Measurements from ENCODE around the gene ARHGEF11. TPM values are rescaled to one million over a fixed set of nuclear protein-coding genes. Genes with fewer than 3 reads are reported as not detected.

Gene ARHGEF11
- total and polyA plus RNA-seq, 7 experiments from 2014 or later = 25.8 to 54.9 (median 32.1) TPM

GRCh38 chr1:157085421-157085820 is 39.9 kb upstream of the ARHGEF11 start:
- H3K9me3 ChIP-seq (ENCODE audit: control insufficient read depth in 2 of 3, low read length in 3 of 3) = no peaks in the 10 kb centered on the region
- H3K4me1 ChIP-seq (ENCODE audit: control insufficient read depth in 2 of 2, insufficient read depth in 2 of 2, low read length in 2 of 2) = peaks cover 0 to 3% of the 10 kb centered on the region in 2 donors
- no peak overlapping the region for H3K4me3 Mint-ChIP-seq
- H3K36me3 ChIP-seq (ENCODE audit: control insufficient read depth in 2 of 3, insufficient read depth in 3 of 3, low read length in 3 of 3) = no peaks in the 10 kb centered on the region
- H3K4me1 Mint-ChIP-seq = peaks cover 0 to 5% (median 0%) of the 10 kb centered on the region in 7 donors
- H3K27me3 ChIP-seq (ENCODE audit: control insufficient read depth in 2 of 2, insufficient read depth in 2 of 2, low read length in 2 of 2) = no peaks in the 10 kb centered on the region
- no peaks in the 10 kb centered on the region for H3K36me3 Mint-ChIP-seq
- no peak overlapping the region for H3K27ac Mint-ChIP-seq
- DNase-seq = no peak
- no peaks in the 10 kb centered on the region for H3K9me3 Mint-ChIP-seq
- H3K27ac ChIP-seq (ENCODE audit: low read depth, low read length) = no peak overlapping the region
- ChIA-PET CTCF (interaction anchor here (11.3 kb wide), 1 partner anchor 69 kb away, joined by 292 read pairs; no protein-coding TSS in a partner anchor), POLR2A (no interaction called here)
- H3K27me3 Mint-ChIP-seq = peaks cover 0 to 26% (median 4%) of the 10 kb centered on the region in 5 donors
- ATAC-seq = peak; percentile 53
- intact Hi-C loops (cut with micrococcal nuclease) = no loop called here
- no peak overlapping the region for H3K4me3 ChIP-seq (ENCODE audit: low read length)

DNA sequence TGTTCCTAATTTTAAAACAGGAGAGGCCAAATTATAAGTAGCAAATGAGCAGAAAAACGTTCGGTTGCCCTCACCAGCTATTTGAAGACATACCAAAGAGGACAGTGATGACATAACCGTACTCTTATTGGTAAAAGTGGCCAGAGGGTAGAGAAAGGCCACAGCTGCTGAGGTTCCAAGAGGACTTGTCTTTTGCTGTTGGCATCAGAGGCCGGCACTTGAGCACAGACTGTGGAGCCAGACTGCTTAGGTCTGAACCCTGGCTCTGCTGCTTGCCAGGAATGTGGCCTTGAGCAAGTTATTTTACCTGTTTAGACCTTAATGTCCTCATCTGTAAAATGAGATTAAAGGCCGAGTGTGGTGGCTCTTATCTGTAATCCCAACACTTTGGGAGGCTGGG is 39.2 kb upstream of the ARHGEF11 start:
- Histone ChIP-seq H3K27ac (ENCODE audit: low read depth, low read length) (no peak overlapping the region), H3K27me3 (ENCODE audit: control insufficient read depth in 2 of 2, insufficient read depth in 2 of 2, low read length in 2 of 2) (no peaks in the 10 kb centered on the region), H3K9me3 (ENCODE audit: control insufficient read depth in 2 of 3, low read length in 3 of 3) (no peaks in the 10 kb centered on the region), H3K4me3 (ENCODE audit: low read length) (no peak overlapping the region), H3K36me3 (ENCODE audit: control insufficient read depth in 2 of 3, insufficient read depth in 3 of 3, low read length in 3 of 3) (no peaks in the 10 kb centered on the region), H3K4me1 (ENCODE audit: control insufficient read depth in 2 of 2, insufficient read depth in 2 of 2, low read length in 2 of 2) (no peaks in the 10 kb centered on the region)
- intact Hi-C loops (cut with micrococcal nuclease) = no loop called here
- Mint-ChIP-seq H3K4me3 (no peak overlapping the region), H3K27ac (no peak overlapping the region), H3K4me1 (no peaks in the 10 kb centered on the region), H3K27me3 (peaks cover 0 to 23% (median 0%) of the 10 kb centered on the region in 5 donors), H3K36me3 (no peaks in the 10 kb centered on the region), H3K9me3 (no peaks in the 10 kb centered on the region)
- CTCF ChIA-PET = interaction anchor here (11.3 kb wide), 1 partner anchor 69 kb away, joined by 292 read pairs; no protein-coding TSS in a partner anchor
- ATAC-seq (no peak), DNase-seq (no peak)
- POLR2A ChIA-PET = no interaction called here

DNA sequence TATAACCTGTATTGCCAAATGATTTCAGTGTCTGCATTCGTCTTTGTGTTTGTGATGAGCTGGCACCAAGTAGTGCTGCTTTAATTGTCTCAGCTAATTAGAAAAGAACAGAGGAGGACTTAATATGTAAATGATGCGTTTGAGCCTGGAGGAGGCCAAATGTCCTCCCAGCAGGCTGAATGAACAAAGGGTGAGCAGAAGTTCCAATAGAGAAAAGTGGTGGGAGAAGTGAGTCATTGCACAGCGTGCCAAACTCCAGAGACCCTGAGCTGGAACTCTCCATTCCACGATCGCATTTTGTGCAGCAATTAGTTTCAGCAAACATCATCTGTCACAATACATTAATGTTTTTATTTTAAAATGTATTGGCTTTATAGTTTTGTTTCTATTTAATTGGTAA is 36.2 kb upstream of the ARHGEF11 start:
- Histone ChIP-seq H3K36me3 (ENCODE audit: control insufficient read depth in 2 of 3, insufficient read depth in 3 of 3, low read length in 3 of 3) (no peaks in the 10 kb centered on the region), H3K4me3 (ENCODE audit: low read length) (no peak overlapping the region), H3K27me3 (ENCODE audit: control insufficient read depth in 2 of 2, insufficient read depth in 2 of 2, low read length in 2 of 2) (no peaks in the 10 kb centered on the region), H3K9me3 (ENCODE audit: control insufficient read depth in 2 of 3, low read length in 3 of 3) (no peaks in the 10 kb centered on the region), H3K27ac (ENCODE audit: low read depth, low read length) (no peak overlapping the region), H3K4me1 (ENCODE audit: control insufficient read depth in 2 of 2, insufficient read depth in 2 of 2, low read length in 2 of 2) (no peaks in the 10 kb centered on the region)
- ChIA-PET POLR2A (no interaction called here), CTCF (interaction anchor here (1.3 to 2.8 kb wide), 3 partner anchors 9 to 76 kb away, joined by 4 to 10 read pairs (median 5); no protein-coding TSS in a partner anchor)
- DNase-seq (no peak), ATAC-seq (no peak)
- Mint-ChIP-seq H3K27me3 (peaks cover 9 to 38% (median 10%) of the 10 kb centered on the region in 5 donors), H3K4me1 (no peaks in the 10 kb centered on the region), H3K36me3 (no peaks in the 10 kb centered on the region), H3K9me3 (peaks cover 0 to 2% (median 0%) of the 10 kb centered on the region in 11 donors), H3K27ac (no peak overlapping the region), H3K4me3 (no peak overlapping the region)
- intact Hi-C loops (cut with micrococcal nuclease) = no loop called here

- Histone ChIP-seq H3K9me3 (ENCODE audit: control insufficient read depth in 2 of 3, low read length in 3 of 3) (no peaks in the 10 kb centered on the region), H3K27me3 (ENCODE audit: control insufficient read depth in 2 of 2, insufficient read depth in 2 of 2, low read length in 2 of 2) (peaks cover 0 to 3% of the 10 kb centered on the region in 2 donors), H3K36me3 (ENCODE audit: control insufficient read depth in 2 of 3, insufficient read depth in 3 of 3, low read length in 3 of 3) (no peaks in the 10 kb centered on the region), H3K4me3 (ENCODE audit: low read length) (no peak overlapping the region), H3K4me1 (ENCODE audit: control insufficient read depth in 2 of 2, insufficient read depth in 2 of 2, low read length in 2 of 2) (no peaks in the 10 kb centered on the region), H3K27ac (ENCODE audit: low read depth, low read length) (no peak overlapping the region)
- intact Hi-C loops (cut with micrococcal nuclease) = no loop called here
- H3K27me3 Mint-ChIP-seq = peaks cover 9 to 45% (median 16%) of the 10 kb centered on the region in 5 donors
- no peak overlapping the region for H3K27ac Mint-ChIP-seq
- no peaks in the 10 kb centered on the region for H3K36me3 Mint-ChIP-seq
- H3K4me1 Mint-ChIP-seq = no peaks in the 10 kb centered on the region
- H3K4me3 Mint-ChIP-seq = no peak overlapping the region
- H3K9me3 Mint-ChIP-seq = peaks cover 0 to 2% (median 0%) of the 10 kb centered on the region in 11 donors
- CTCF ChIA-PET = interaction anchor here (1.3 to 2.8 kb wide), 3 partner anchors 10 to 77 kb away, joined by 4 to 10 read pairs (median 5); no protein-coding TSS in a partner anchor
- POLR2A ChIA-PET = no interaction called here
- ATAC-seq = no peak
- DNase-seq = no peak
Measured at GRCh38 chr1:157080714-157081113, 35.2 kb upstream of the ARHGEF11 start.

DNA sequence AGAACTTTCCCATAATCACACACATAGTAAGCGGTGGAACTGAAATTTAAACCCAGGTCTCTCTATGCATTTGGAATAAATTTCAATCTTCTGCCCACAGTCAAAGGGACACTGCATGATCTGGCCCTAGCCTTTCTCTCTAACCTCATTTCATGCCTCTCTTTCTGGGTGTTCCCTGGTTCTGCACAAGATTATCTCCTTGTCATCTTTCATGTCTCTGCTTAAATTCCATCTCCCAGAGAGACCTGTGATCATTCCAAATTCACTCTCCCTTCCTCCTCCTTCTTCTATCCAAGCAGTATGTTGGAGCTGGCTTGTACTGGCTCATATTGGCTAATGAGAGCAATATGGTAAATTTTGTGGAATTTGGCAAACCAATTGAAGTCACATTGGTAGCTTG is 31.9 kb upstream of the ARHGEF11 start:
- no peak for ATAC-seq
- POLR2A ChIA-PET = no interaction called here
- Mint-ChIP-seq H3K27ac (no peak overlapping the region), H3K4me3 (no peak overlapping the region), H3K4me1 (peaks cover 0 to 11% (median 5%) of the 10 kb centered on the region in 7 donors), H3K36me3 (no peaks in the 10 kb centered on the region), H3K27me3 (peaks cover 20 to 52% (median 23%) of the 10 kb centered on the region in 5 donors), H3K9me3 (peaks cover 0 to 3% (median 0%) of the 10 kb centered on the region in 11 donors)
- CTCF ChIA-PET = interaction anchor here (0.9 kb wide), 1 partner anchor 13 kb away, joined by 3 read pairs; no protein-coding TSS in a partner anchor
- no peaks in the 10 kb centered on the region for H3K4me1 ChIP-seq (ENCODE audit: control insufficient read depth in 2 of 2, insufficient read depth in 2 of 2, low read length in 2 of 2)
- H3K36me3 ChIP-seq (ENCODE audit: control insufficient read depth in 2 of 3, insufficient read depth in 3 of 3, low read length in 3 of 3) = no peaks in the 10 kb centered on the region
- H3K27ac ChIP-seq (ENCODE audit: low read depth, low read length) = no peak overlapping the region
- intact Hi-C loops (cut with micrococcal nuclease) = no loop called here
- no peak for DNase-seq
- no peaks in the 10 kb centered on the region for H3K9me3 ChIP-seq (ENCODE audit: control insufficient read depth in 2 of 3, low read length in 3 of 3)
- no peak overlapping the region for H3K4me3 ChIP-seq (ENCODE audit: low read length)
- H3K27me3 ChIP-seq (ENCODE audit: control insufficient read depth in 2 of 2, insufficient read depth in 2 of 2, low read length in 2 of 2) = peaks cover 0 to 3% of the 10 kb centered on the region in 2 donors

DNA sequence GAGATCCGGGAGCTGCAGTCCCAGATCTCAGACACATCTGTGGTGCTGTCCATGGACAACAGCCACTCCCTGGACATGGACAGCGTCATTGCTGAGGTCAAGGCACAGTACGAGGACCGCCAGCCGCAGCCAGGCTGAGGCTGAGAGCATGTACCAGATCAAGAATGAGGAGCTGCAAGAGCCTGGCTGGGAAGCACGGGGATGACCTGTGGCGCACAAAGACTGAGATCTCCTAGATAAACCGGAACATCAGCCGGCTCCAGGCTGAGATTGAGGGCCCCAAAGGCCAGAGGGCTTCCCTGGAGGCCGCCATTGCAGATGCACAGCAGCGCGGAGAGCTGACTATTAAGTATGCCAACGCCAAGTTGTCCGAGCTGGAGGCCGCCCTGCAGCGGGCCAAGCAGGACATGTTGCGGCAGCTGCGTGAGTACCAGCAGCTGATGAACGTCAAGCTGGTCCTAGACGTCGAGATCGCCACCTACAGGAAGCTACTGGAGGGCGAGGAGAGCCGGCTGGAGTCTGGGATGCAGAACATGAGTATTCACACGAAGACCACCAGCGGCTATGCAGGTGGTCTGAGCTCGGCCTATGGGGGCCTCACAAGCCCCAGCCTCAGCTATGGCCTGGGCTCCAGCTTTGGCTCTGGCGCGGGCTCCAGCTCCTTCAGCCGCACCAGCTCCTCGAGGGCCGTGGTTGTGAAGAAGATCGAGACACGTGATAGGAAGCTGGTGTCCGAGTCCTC is 28.6 kb upstream of the ARHGEF11 start:
- Histone ChIP-seq H3K36me3 (ENCODE audit: control insufficient read depth in 2 of 3, insufficient read depth in 3 of 3, low read length in 3 of 3) (no peaks in the 10 kb centered on the region), H3K4me1 (ENCODE audit: control insufficient read depth in 2 of 2, insufficient read depth in 2 of 2, low read length in 2 of 2) (no peaks in the 10 kb centered on the region), H3K27ac (ENCODE audit: low read depth, low read length) (no peak overlapping the region), H3K4me3 (ENCODE audit: low read length) (no peak overlapping the region), H3K27me3 (ENCODE audit: control insufficient read depth in 2 of 2, insufficient read depth in 2 of 2, low read length in 2 of 2) (peaks cover 0 to 3% of the 10 kb centered on the region in 2 donors), H3K9me3 (ENCODE audit: control insufficient read depth in 2 of 3, low read length in 3 of 3) (no peaks in the 10 kb centered on the region)
- POLR2A ChIA-PET = no interaction called here
- Mint-ChIP-seq H3K9me3 (peaks cover 0 to 3% (median 0%) of the 10 kb centered on the region in 11 donors), H3K27ac (no peak overlapping the region), H3K36me3 (no peaks in the 10 kb centered on the region), H3K4me3 (peak overlapping the region in 3 of 10 donors; percentile 9 to 20 (median 19)), H3K27me3 (peaks cover 20 to 44% (median 23%) of the 10 kb centered on the region in 5 donors), H3K4me1 (peaks cover 0 to 11% (median 5%) of the 10 kb centered on the region in 7 donors)
- no peak for ATAC-seq
- peak in 5 of 9 donors; percentile 7 to 22 (median 18) for DNase-seq
- intact Hi-C loops (cut with micrococcal nuclease) = loop anchor here in 1 of 2 donors (2.0 kb wide), 1 partner anchor 163 kb away; no protein-coding TSS in a partner anchor
- CTCF ChIA-PET = interaction anchor here (0.6 to 2.4 kb wide), 5 partner anchors 16 to 163 kb away, joined by 3 to 8 read pairs (median 3); no protein-coding TSS in a partner anchor
